Memory B cell (primary cell): Measurements from ENCODE around the gene DENND10.
"Not testable (repeated sequence)": the region's sequence is repeated elsewhere in the genome, so short reads cannot be mapped to it uniquely, and the experiment has no call there.

Experiments
- ATAC-seq: fragments of 150-1000 bp; cut with Tn5 transposase; 2 replicates; pipeline ENCODE4 v1.10.0; 2021; ENCODE audit warnings: low read depth, mild to moderate bottlenecking, moderate library complexity
- DNase-seq, 2 donors: peaks; one replicate each; pipeline ENCODE4 v3.0.0; 2022; ENCODE audit warnings: low spot score in 2 of 2
- H3K27ac Mint-ChIP-seq: one replicate; pipeline ENCODE4 v1.8.0; 2022; ENCODE audit warnings: mild to moderate bottlenecking, moderate library complexity, mixed read lengths
- H3K27me3 Mint-ChIP-seq: one replicate; pipeline ENCODE4 v1.8.0; 2022; ENCODE audit warnings: mixed read lengths
- H3K36me3 Mint-ChIP-seq: one replicate; pipeline ENCODE4 v1.8.0; 2022; ENCODE audit warnings: mild to moderate bottlenecking, mixed read lengths
- H3K4me1 Mint-ChIP-seq: one replicate; pipeline ENCODE4 v1.8.0; 2022; ENCODE audit warnings: mixed read lengths
- H3K4me3 Mint-ChIP-seq: one replicate; pipeline ENCODE4 v1.8.0; 2022; ENCODE audit warnings: mild to moderate bottlenecking, moderate library complexity, mixed read lengths
- H3K9me3 Mint-ChIP-seq: one replicate; pipeline ENCODE4 v1.8.0; 2022; ENCODE audit warnings: mixed read lengths

The DENND10 gene

GRCh38 chr10:119132521-119133345 lies 28.8 kb downstream of the DENND10 start:
- H3K36me3 Mint-ChIP-seq, result peaks cover 13% of the 10 kb centered on the region
- H3K4me3 Mint-ChIP-seq, result no peak overlapping the region
- peaks cover 8% of the 10 kb centered on the region for H3K4me1 Mint-ChIP-seq

DNA sequence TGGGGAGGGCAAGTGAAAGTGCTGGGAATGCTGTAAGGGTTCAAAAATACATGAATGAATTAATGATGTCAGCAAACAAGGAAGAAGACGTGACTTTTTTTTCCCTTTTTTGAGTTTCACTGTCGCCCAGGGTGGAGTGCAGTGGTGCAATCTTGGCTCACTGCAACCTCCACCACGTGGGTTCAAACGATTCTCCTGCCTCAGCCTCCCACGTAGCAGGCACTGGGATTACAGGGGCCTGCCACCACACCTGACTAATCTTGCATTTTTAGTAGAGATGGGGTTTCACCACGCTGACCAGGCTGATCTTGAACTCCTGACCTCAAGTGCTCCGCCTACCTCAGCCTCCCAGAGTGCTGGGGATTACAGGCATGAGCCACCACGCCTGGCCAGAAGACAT lies 30.0 kb downstream of the DENND10 start:
- no peak overlapping the region for H3K27ac Mint-ChIP-seq
- no peak for ATAC-seq
- no peaks in the 10 kb centered on the region for H3K9me3 Mint-ChIP-seq
- peaks cover 13% of the 10 kb centered on the region for H3K36me3 Mint-ChIP-seq
- H3K27me3 Mint-ChIP-seq, result no peaks in the 10 kb centered on the region
- DNase-seq, result no peak
- H3K4me3 Mint-ChIP-seq, result no peak overlapping the region
- peaks cover 8% of the 10 kb centered on the region for H3K4me1 Mint-ChIP-seq

More at GRCh38 chr10:119132521-119133345, 28.8 kb downstream of the DENND10 start:
- no peaks in the 10 kb centered on the region for H3K27me3 Mint-ChIP-seq
- no peak for DNase-seq
- peak overlapping the region; percentile 86 for H3K27ac Mint-ChIP-seq
- no peaks in the 10 kb centered on the region for H3K9me3 Mint-ChIP-seq
- no peak for ATAC-seq

GRCh38 chr10:119135513-119135881 lies 31.6 kb downstream of the DENND10 start:
- Mint-ChIP-seq H3K9me3 (no peaks in the 10 kb centered on the region), H3K27me3 (no peaks in the 10 kb centered on the region), H3K4me3 (no peak overlapping the region), H3K36me3 (peaks cover 10% of the 10 kb centered on the region), H3K27ac (no peak overlapping the region), H3K4me1 (peaks cover 14% of the 10 kb centered on the region)
- ATAC-seq (no peak), DNase-seq (no peak)

DNA sequence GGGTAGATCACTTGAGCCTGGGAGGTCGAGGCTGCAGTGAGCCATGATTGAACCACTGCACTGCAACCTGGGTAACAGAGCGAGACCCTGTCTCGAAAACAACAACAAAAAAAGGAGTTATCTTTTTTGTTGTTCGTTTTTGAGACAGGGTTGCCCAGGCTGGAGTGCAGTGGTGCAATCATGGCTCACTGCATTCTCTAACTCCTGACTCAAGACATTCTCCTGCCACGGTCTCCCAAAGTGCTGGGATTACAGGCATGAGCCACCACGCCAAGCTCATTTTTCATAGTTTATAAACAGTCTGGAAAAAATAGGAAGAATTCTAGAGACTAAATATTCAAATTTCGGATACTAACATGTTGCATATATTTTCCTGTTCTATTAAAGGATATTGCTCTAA lies 32.2 kb downstream of the DENND10 start:
- Mint-ChIP-seq H3K27me3 (no peaks in the 10 kb centered on the region), H3K4me3 (no peak overlapping the region), H3K36me3 (peaks cover 7% of the 10 kb centered on the region), H3K27ac (no peak overlapping the region), H3K9me3 (no peaks in the 10 kb centered on the region), H3K4me1 (peaks cover 9% of the 10 kb centered on the region)
- ATAC-seq, result no peak
- DNase-seq, result no peak

GRCh38 chr10:119137878-119138277 lies 34.0 kb downstream of the DENND10 start:
- H3K27ac Mint-ChIP-seq, H3K27me3 Mint-ChIP-seq, ATAC-seq, H3K4me3 Mint-ChIP-seq, DNase-seq, H3K4me1 Mint-ChIP-seq, H3K36me3 Mint-ChIP-seq, H3K9me3 Mint-ChIP-seq: not testable (repeated sequence)

GRCh38 chr10:119138346-119139306 lies 34.7 kb downstream of the DENND10 start:
- peak overlapping the region; percentile 55 for H3K27ac Mint-ChIP-seq
- H3K36me3 Mint-ChIP-seq, result peaks cover 8% of the 10 kb centered on the region
- ATAC-seq, result no peak
- no peaks in the 10 kb centered on the region for H3K27me3 Mint-ChIP-seq
- no peaks in the 10 kb centered on the region for H3K9me3 Mint-ChIP-seq
- no peak for DNase-seq
- H3K4me3 Mint-ChIP-seq, result no peak overlapping the region
- H3K4me1 Mint-ChIP-seq, result peaks cover 8% of the 10 kb centered on the region

DNA sequence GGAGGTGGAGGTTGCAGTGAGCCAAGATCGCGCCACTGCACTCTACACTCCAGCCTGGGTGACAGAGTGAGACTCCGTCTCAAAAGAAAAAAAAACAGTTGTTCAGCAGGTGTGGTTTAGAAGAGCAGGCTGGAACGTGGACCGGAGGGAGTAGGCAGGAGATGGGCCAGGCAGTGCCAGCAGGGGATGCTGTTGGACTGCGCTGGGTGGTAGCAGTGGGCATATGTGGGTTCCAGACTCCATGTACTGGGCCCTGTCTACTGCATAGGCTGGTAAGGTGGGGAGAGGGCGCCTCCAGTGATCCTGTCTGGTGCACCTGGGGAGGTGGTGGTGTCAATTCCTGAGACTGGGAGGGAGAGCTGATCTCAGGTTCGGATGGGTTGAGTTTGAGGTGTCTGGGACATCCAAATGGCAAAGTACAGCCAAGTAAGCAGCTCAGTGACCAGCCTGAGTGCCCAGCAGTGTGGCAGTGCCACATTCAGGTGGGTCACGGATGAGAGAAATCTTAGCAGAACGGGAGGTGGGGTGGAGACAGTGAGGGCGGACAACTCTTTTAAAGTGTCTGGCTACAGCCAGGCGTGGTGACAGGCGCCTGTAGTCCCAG lies 35.7 kb downstream of the DENND10 start:
- H3K36me3 Mint-ChIP-seq, result peaks cover 7% of the 10 kb centered on the region
- ATAC-seq (peak; percentile 71), DNase-seq (peak in 1 of 2 donors; percentile 26)
- no peaks in the 10 kb centered on the region for H3K27me3 Mint-ChIP-seq
- H3K4me1 Mint-ChIP-seq, result peaks cover 8% of the 10 kb centered on the region
- H3K4me3 Mint-ChIP-seq, result no peak overlapping the region
- no peak overlapping the region for H3K27ac Mint-ChIP-seq
- no peaks in the 10 kb centered on the region for H3K9me3 Mint-ChIP-seq

DNA sequence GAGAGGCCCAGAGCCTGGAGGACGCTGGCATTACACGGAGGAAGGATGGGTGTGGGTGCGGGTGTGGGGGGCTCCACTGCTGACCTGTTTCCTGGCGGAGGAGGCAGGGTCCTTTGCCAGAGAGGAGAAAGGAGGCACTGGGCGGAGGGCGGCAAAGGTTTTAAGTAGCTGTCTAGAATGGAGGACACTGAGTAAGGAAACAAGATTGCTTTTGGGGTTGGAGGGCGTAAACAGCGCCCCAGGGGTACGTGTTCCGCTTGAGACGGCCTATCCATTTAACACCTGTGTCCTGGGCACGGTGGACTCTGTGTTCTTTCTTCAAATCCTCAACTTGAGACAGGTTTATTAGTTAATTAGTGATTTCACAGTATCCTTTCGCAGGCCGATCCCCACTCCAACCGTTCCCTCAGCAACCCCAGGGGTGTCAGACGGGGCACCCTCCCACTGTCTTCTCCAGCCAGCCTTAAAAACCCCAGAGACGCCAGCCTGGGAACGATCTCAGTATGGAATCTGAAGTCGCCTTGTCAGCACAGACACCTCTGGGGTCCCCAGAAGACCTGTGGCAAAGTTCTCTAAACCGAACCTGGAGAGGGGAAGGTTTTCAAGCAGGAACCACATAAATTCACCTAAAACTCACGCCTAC lies 36.8 kb downstream of the DENND10 start:
- H3K27ac Mint-ChIP-seq, result no peak overlapping the region
- no peak for DNase-seq
- ATAC-seq, result no peak

DNA sequence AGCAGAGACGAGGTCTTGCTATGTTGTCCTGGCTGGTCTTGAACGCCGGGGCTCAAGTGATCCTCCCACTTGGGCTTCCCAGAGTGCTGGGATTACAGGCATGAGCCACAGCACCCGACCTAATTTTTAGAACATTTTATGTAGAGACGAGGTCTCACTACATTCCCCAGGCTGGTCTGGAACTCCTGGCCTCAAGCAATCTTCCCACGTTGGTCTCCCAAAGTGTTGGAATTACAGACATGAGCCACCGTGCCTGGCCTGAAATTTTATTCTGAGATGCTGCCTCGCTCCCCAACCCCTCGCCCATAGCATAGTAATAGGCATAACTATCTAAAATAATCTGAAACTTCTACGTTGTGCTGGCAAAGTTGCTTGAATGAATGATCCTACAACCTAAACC lies 39.7 kb downstream of the DENND10 start:
- no peaks in the 10 kb centered on the region for H3K27me3 Mint-ChIP-seq
- no peaks in the 10 kb centered on the region for H3K9me3 Mint-ChIP-seq
- H3K4me3 Mint-ChIP-seq, result no peak overlapping the region
- H3K4me1 Mint-ChIP-seq, result peaks cover 8% of the 10 kb centered on the region
- no peak for ATAC-seq
- DNase-seq, result no peak
- peaks cover 11% of the 10 kb centered on the region for H3K36me3 Mint-ChIP-seq
- no peak overlapping the region for H3K27ac Mint-ChIP-seq

More for the DNA sequence above, 36.8 kb downstream of the DENND10 start:
- peaks cover 8% of the 10 kb centered on the region for H3K36me3 Mint-ChIP-seq
- H3K27me3 Mint-ChIP-seq, result no peaks in the 10 kb centered on the region
- H3K4me1 Mint-ChIP-seq, result peaks cover 8% of the 10 kb centered on the region
- no peaks in the 10 kb centered on the region for H3K9me3 Mint-ChIP-seq
- no peak overlapping the region for H3K4me3 Mint-ChIP-seq

- H3K9me3 Mint-ChIP-seq, result peaks cover 2% of the 10 kb centered on the region
- no peaks in the 10 kb centered on the region for H3K27me3 Mint-ChIP-seq
- no peak for DNase-seq
- peaks cover 16% of the 10 kb centered on the region for H3K36me3 Mint-ChIP-seq
- H3K27ac Mint-ChIP-seq, result no peak overlapping the region
- no peak for ATAC-seq
- no peak overlapping the region for H3K4me3 Mint-ChIP-seq
- H3K4me1 Mint-ChIP-seq, result no peaks in the 10 kb centered on the region
These were observed 45.2 kb downstream of the DENND10 start for GRCh38 chr10:119149157-119149556.

DNA sequence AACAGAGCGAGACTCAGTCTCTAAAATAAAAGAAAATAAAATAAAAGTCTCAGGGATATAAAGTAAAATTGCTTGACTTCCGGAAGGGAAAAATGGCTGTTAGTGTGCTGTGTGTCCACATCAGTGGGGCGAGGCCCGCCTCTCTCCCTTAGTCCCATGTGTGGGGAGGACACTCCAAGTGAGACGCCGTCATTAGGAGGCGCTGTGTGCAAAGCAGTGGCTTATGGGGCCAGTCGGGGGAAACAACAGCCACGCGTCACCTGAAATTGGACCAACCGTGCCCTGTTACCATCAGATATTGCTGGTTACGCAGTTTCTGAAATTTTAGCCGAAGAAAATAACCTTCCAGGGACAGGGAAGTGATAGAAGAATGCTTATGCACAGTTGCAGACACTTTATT lies 45.8 kb downstream of the DENND10 start:
- no peak for DNase-seq
- ATAC-seq, result no peak
- H3K9me3 Mint-ChIP-seq, result peaks cover 2% of the 10 kb centered on the region
- no peaks in the 10 kb centered on the region for H3K27me3 Mint-ChIP-seq
- peaks cover 21% of the 10 kb centered on the region for H3K36me3 Mint-ChIP-seq
- no peaks in the 10 kb centered on the region for H3K4me1 Mint-ChIP-seq
- peak overlapping the region; percentile 15 for H3K27ac Mint-ChIP-seq
- H3K4me3 Mint-ChIP-seq, result no peak overlapping the region

DNA sequence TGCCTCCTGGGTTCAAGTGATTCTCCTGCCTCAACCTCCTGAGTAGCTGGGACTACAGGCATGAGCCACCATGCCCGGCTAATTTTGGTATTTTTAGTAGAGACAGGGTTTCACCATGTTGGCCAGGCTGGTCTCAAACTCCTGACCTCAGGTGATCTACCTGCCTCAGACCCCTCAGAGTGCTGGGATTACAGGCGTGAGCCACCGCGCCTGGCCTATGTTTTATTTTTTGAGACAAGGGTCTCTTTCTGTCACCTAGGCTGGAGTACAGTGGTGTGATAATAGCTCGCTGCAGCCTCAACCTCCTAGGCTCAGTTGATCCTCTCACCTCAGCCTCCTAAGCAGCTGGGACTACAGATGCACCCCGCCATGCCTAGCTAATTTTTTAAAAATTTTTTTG lies 47.7 kb downstream of the DENND10 start:
- H3K27ac Mint-ChIP-seq, H3K4me3 Mint-ChIP-seq, ATAC-seq, H3K9me3 Mint-ChIP-seq, H3K4me1 Mint-ChIP-seq, H3K27me3 Mint-ChIP-seq, DNase-seq: not testable (repeated sequence)
- H3K36me3 Mint-ChIP-seq, result peaks cover 28% of the 10 kb centered on the region

- Mint-ChIP-seq H3K9me3 (peaks cover 2% of the 10 kb centered on the region), H3K36me3 (peaks cover 34% of the 10 kb centered on the region), H3K4me3 (no peak overlapping the region), H3K4me1 (no peaks in the 10 kb centered on the region), H3K27ac (no peak overlapping the region), H3K27me3 (no peaks in the 10 kb centered on the region)
- DNase-seq, result no peak
- no peak for ATAC-seq
These were observed 49.1 kb downstream of the DENND10 start for GRCh38 chr10:119153041-119153440.
